ENCODE measurements around the gene CUX1. TPM values are rescaled to one million over a fixed set of nuclear protein-coding genes. Genes with fewer than 3 reads are reported as not detected.
"Not testable (repeated sequence)": the region's sequence is repeated elsewhere in the genome, so short reads cannot be mapped to it uniquely, and the experiment has no call there.

The CUX1 gene
- total RNA-seq, 1 donor from 2014 or later, result 48.9 TPM

DNA sequence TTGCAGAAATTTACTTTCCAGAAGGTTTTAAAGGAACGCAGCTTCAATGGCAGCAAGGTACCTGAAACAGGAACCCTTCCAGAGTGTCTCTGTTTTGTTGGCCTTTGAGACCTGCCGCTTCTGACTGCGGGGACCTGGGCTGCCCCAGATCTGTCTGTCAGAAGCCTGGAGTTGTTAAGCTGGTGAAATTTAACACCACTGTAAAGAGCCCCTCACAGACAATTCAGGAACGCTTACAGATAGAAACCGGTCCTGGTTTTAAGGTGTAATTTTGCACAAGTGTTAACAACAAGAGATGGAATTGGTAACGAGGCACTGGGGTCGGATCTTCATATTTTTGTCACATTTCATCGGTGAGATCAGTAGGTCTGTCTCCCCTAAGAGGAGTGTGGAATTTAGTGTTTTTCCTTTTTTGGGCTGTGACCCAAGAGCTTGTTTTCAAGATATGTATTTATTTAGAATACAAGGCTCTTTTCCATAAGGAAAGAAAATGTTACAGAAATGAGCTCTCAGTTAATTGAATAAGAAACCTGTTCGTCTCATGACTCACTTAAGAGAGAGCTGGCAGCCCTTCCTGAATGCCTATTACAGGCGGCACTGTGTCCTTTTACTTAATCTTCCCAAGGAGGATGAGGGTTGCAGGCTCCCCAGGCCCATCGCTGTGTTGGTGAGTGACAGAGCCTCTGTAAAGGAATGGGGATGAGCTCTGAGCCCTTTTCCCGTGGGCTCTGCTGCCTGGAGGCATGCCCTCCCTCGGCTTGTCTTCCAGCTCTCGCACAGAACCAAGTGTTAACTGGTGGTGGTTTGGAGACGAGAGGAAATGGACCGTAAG, 168.7 kb downstream of the CUX1 start:
- DNase-seq, result no peak

DNA sequence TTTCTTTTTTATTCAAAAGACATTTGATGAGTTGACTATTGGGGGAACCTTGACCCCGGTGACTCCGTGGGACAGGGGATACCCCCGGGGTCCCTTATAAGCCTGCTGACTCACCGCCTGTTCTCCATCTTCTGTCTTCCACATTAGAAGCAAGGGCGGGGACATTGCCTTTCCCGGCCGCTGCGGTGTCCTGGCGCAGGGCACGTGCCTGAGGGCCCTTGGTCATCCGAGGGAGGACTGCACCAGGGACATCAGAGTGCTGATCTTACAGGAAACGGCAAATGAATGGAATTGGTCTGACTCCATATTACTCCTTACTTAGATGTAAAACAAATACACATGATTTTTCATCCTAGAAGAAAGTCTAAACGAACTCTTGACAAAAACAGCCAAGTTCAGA, 170.1 kb downstream of the CUX1 start:
- no peak for DNase-seq

DNA sequence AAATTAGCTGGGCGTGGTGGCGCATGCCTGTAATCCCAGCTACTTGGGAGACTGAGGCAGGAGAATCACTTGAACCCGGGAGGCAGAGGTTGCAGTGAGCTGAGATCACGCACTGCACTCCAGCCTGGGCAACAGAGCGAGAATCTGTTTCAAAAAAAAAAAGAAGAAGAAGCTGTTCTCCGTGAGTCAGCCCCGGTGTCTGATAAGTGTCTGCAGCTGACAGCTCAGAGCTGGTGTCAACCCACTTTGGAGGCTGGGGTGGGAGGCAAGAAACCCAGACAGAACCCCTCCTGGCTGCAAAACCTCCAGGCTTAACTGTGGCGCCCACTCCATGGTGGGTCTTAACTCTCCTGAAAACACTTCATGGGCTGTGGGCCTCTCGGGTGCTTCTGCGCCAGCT, 170.6 kb downstream of the CUX1 start:
- not testable (repeated sequence) for DNase-seq

DNA sequence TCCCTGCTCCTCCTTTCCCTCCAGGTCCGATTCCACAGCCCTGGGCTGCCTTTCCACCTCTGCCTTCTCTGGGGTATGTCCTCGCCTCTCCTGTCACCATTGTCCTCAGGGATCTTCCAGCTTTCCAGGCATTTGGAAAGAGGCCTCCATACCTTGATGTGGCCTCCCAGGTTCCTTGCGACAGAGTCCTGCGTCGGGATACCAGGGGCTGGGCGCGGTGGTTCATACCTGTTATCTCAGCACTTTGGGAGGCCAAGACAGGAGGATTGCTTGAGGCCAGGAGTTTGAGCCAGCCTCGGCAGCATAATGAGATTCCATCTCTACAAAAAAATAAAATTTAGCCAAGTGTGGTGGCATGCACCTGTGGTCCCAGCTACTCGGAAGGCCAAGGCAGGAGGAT, 171.1 kb downstream of the CUX1 start:
- no peak for DNase-seq

DNA sequence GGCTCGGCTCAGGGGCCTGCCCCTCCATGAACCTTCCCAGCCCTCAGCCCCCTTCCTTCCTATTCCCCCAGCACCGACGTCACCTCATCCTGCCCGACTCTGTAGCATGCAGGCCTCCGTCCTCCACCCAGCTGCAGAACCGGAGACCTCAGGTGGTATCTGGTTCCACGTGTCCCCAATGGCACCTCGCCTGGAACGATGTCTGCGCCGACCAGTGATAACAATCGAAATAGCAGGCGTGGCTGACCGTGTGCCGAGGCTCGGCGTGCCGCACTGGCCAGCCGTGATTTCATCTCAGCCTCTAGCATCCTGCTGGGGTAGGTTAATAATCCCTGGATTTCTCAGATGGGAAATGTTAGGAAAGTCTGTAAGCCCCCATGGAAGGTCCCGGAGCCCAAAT, 171.7 kb downstream of the CUX1 start:
- DNase-seq, result no peak

DNA sequence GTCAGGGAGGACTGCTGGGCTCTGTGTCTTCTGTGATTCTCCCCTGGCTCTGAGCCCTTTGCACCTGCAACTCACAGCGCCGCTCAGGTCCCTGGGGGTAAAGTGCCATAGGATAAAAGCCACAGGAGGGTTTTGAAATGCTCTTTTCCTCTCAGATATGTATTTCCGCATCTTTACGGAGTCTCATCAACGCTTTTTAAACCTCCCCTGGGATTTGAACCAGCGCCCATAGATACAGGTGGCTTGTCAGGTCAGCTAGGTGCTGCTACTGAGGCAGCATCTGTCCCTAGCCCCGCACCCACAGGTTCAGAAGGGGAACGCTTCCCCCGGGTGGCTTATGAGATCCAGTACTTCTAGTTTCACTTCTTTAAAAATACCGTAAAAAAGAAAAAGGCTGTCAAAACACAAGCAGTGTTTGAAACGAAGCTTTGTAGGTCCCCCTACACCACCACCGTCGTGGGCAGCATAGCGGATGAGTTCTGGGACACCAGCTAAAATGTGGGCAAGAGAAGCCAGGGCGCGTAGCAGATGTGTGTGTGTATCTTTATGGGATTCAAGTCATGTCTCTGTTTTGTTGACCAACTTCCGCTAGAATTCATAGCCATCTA, 173.5 kb downstream of the CUX1 start:
- no peak for DNase-seq

DNA sequence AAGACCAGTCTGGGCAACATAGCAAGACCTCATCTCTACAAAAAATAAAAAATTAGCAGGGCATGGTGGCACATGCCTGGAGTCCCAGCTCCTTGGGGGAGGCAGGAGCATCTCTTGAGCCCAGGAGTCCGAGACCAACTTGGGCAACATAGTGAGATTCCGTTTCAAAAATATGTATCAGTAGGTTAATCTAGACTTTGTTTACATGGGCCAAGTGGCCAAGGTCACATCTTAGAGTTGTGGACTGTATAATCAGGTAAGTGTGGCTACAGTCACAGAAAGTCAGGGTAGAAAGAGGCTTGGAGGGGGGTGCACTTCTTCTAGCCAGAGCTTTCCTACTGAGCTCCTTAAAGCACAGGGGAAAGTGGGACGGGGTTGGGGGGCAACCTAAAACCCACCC, 174.4 kb downstream of the CUX1 start:
- no peak for DNase-seq

DNA sequence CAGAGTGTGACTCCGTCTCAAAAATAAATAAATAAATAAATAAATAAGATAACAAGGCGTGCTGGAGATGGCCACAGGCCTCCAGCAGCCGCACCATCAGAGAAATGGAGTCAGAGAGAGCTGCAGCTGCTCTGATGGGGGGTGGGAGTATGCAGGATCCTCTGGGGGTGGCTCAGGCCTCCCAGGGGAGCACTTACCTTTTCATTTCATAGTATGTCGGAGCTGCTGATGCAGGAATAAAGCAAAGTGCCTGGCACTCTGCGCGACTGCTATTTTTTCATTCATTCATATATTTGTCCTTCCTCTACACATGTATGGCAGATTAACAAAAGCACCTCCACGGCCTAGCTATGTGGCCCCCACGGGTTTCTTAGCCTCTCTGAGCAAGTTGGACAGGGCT, 175.9 kb downstream of the CUX1 start:
- no peak for DNase-seq

DNA sequence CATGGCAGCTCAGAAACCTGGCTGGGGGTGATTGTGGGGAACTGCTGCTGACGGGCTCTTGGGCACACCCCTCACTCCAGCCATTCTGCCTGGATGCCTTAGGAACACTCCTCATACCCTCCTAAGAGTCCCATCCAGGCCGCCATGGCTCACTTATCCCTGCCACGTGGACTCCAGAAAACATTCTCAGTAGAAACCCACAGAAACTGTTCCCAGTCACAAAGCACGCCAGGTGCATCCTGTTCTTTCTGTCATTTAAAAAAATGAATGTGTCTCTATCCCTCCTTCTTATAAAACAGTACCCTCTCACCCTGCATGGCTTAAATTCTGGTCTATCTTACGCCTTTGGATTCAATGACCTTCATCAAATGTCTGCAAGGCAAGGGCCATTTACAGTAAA, 177.7 kb downstream of the CUX1 start:
- DNase-seq, result no peak

DNA sequence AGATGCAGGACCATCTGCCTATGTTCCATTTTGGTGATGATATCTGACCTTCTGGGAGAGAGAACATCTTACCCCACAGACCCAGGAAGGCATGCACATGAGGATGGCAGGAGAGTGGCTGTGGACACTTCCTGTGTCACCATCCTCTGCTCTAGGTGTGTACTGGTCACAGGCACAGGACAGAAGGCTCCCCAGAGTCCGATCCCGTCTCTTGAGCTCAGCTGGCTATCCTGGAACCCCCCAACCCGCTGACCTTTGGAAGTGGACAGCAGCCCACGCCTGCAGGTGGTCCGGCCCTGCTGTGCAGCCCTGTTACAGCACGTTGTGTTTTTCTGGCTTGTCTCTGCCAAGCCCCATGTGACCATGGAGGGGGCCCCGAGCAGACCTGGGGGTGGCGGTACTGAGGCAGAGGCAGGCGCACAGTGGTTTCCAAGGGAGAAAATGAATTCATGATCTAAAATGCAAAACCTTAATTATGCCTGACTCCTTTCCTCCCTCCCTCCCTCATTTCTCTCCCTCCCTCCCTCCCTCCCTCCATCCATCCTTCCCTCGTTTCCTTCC, 178.8 kb downstream of the CUX1 start:
- DNase-seq, result no peak

DNA sequence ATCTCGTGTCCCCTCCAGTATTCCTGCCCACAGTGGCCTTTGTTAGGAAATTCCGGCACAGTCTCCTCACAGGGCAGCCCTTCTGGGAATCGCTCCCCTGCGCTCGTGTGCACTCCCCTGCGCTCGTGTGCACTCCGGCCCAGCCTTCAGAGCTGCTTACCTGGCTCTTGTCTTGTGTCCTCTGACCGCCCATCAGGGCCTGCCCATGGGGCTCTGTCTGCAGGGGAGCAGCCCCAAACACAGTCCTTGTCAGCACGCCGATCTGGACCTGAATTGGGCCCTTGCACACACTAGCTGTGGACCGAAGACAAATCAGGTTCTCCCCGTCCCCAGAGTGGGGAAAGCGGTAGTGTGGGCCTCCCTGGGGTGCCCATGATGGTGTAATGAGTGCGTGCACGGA, 179.4 kb downstream of the CUX1 start:
- no peak for DNase-seq

DNA sequence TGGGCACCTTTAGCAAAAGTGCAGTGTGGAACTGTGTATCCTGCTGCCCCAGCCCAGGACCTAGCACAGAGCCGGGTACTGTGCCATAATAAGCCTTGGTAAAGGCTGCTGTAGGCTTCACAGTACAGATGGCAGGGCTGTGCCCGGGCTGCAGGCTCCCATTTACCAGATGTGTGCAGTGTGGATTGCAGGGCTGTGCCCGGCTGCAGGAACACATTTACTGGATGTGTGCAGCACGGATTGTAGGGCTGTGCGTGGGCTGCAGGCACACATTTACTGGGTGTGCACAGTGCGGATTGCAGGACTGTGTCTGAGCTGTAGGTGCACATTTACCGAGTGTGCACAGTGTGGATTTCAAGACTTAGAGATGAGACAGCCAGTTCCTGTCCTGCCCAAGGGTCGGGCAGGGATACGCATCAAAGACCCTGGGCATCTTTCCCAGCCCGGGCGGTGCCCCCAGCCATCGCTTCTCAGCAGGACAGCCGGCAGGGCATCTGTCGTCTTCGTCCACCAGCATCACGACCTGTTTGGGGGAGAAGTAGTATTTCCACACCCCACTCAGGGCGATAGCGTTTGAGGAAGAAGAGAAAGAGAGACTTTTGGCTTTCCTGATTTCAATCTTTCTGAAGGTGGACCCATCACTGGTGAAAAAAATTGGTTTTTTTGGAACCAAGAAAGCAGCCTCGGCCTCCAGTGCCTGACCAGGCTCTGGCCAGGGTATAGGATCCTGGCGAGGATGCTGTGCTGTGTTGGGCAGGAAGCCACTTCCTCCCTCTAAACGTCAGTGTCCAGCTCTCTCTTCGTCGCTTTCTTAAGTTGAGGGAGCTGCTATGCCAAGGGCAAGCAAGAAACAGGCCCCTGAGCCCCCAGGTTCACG, 180.8 kb downstream of the CUX1 start:
- DNase-seq, result no peak

DNA sequence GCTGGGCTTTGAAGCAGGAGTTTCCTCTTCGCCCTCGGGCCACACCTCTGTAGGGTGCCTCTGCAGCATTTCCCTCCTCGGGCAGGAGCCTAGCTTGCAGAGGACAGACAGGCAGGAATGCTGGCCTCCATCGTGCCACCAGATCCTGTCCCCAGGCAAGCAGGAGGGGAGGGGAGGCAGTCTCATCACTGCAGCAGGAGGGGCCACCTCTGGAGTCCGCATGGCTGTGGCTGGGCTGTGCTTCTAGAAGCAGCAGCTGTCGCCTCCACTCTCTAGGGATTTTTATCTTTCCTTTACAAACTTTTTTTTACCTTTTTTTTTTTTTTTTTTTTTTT, 181.4 kb downstream of the CUX1 start:
- DNase-seq, result no peak

DNA sequence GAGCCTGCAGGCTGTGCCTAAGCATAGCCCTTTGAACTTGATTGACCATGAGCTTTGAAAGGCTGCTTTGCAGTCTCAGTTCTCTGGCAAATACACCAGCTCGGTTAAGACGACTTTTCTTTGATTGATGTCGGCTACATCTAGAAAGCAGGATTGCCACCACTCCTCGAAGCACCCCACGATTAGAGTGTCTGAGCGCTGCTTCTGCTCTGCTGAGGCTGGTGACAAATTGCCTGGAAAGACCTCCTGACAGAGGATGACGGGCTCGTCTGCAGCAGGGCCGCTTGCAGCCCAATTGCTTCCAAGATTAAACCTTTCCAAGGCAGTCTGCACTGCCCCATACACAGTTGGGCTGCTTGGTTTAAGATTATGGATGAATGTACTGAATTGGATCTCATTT, 182.0 kb downstream of the CUX1 start:
- DNase-seq, result no peak

DNA sequence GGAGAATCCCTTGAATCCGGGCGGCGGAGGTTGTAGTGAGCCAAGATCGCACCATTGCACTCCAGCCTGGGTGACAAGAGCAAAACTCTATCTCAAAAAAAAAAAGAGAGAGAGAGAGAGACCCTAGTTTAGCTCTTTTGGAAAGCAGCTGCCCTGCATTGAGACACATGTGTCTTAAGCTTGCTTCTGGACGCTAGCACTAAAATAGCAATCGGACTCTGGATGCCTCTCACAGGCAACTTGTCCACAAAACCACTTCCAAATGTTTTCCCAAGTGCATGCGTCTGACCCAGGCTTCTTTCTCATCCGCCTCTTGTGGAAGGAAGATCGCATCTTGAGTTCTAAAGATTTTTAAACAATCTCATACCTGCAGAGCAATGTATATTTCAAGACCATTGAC, 182.7 kb downstream of the CUX1 start:
- no peak for DNase-seq

DNA sequence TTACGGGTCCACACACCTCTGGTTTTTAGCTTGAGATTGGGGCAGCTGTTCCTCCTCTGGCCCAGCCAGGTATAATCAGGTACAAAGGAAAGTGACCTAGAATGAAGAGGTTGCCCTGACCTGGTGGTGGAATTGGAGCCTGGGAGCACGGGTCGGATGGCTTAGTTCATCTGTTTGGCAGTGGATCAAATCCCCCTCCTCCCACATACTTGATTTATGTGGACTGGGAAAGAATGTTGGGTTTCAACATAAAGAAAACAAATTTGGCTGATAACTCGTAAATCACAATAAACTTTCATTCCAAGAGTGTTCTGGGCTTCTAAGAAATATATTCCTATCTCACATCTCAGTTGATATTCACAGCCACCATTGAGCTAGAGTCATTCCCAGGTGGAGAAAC, 186.8 kb downstream of the CUX1 start:
- no peak for DNase-seq

DNA sequence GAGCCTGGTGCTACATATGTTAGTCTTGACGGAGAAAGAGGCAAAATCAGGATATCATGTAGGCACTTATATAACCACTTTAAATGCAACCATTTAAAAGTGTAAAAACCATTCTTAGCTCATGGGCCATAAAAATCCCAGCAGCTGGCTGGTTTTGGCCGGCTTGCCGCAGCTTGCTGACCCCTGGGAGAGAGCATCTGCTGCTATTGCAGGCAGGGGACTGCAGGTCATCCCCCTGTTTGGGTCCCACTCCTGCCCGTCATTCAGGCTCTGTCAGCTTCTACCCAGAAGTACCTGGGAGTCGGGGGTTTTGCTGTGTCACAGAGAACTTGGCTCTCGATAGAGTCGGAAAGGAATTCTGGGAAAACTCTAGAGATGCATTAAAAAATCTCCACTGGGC, 187.4 kb downstream of the CUX1 start:
- DNase-seq, result no peak

DNA sequence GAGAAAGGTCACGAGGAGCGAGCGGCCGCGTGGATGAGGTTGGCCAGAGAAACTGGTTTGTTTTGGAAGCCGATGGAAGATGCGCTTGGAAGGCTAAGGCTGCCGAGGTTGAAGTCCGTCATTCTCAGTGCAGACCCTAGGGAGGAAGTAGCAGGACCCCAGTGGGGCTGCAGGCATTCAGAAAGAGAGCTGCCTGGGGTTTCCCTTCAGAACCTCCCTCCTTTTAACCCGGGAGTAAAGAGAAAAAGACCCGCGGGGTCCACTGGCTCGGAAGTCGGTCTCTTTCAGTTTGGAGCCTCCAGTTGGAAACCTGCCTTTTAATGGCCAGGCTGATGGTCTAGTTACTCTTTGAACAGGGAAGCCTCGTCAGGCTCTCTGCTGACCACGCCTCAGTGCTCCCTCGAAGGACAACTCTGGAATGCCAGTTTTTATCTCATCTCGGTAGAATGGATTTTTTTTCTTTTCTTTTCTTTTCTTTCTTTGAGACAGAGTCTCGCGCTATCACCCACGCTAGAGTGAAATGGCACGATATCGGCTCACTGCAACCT, 188.6 kb downstream of the CUX1 start:
- no peak for DNase-seq

DNA sequence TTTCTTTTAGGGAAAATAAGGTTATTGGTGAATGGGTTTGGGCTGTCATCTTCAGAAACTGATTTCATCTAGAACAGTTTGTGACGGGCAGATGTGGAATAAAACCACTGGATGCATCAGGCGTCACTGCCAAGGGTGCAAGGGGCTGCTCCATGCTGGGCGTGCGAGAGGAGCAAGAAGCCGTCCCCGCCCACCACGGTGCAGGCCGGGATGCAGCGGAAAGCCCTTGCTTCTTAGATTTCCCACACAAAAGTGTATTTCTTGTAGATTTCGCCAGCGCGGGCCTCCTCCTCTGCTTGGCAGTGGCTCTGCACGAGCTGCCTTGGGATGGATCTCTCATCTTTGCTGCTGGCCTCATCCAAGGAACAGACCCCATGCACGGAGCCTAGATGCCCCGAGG, 189.3 kb downstream of the CUX1 start:
- DNase-seq, result no peak

DNA sequence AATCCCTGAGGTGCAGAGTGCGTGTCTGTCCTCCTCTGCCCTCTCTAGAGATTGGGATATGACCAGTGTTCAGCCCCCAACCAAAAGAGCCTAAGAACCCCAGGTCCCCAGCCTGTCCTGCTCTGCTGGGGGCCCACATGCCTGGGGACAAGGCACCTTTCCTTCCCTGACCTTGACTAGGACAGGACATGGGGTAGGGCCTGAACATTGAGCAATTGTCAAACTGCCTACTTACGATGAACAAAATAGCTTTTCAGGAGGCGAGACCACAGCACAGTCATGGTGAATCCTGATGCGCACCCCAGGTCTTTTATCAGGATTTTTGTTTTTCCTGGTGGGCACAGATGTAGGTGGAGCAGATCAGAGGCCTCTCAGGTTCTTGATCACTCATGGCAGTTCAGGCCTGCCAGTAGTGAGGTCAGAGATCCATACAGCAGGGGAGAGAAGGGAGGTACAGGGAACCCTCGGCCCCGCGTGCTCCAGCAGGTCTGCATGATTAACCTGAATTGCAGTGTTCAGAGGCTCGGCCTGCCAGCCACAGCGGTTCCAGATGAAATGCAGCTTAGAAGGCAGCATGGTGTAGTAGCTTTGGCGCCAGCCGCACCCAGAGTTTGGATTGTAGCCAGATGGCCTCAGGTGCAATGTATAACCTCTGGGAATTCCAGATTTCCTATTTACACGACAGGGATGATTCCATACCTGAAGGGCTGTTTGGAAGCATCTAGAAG, 191.3 kb downstream of the CUX1 start:
- DNase-seq, result no peak

DNA sequence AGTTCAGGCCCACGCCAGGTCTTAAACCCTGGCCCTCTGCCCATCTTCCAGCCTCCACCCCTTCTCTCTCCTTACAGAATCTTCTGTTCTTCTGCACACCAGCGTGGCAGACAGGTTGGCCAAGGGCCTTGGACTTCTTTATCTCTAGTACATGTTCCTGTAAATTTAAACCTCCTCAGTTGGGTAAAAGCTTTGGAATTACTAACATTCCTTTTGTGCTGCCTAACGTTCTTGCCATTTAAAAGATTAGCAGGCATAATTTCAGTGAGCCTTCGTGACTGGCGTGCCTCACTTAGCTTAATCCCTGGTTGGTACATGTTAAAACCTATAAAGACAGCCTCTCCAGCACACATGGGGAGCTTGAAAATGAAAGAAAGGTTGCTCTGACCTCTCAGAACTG, 192.2 kb downstream of the CUX1 start:
- no peak for DNase-seq

Data from skin of body (tissue), 2 donors.